ENCODE results near the gene CSTF1. TPM values are rescaled to one million over a fixed set of nuclear protein-coding genes. Genes with fewer than 3 reads are reported as not detected.

CSTF1 gene
- total and polyA plus RNA-seq, 2 of the 8 experiments (the other 6 are each of a cell fraction or from before 2014, with no cell fraction given) = 59.4 to 83.5 TPM

- no peak overlapping the region for H2BK120ac ChIP-seq (replicated peaks; ENCODE audit: low read depth, low read length)
- H2BK20ac ChIP-seq (ENCODE audit: low read length) = no peak overlapping the region
- H3K9ac ChIP-seq (replicated peaks in 1 of 4; ENCODE audit: extremely low read depth in 1 of 4, low read depth in 3 of 4, low read length in 3 of 4) = no peak overlapping the region
- DNase-seq (ENCODE audit: low read depth in 1 of 2, low spot score in 2 of 2) (no peak), FAIRE-seq (no peak)
- no peaks in the 10 kb centered on the region; a peak in 1 of 7 replicates for H3K4me1 ChIP-seq (replicated peaks in 1 of 4; ENCODE audit: control insufficient read depth in 3 of 4, insufficient read depth in 4 of 4, low read length in 3 of 4)
- no peak overlapping the region for H2BK12ac ChIP-seq (ENCODE audit: low read depth, low read length)
- no peaks in the 10 kb centered on the region for H3K9me3 ChIP-seq (ENCODE audit: insufficient read depth in 2 of 2, low read depth in 1 of 2, low read length in 1 of 2)
- POLR2A ChIA-PET (ENCODE audit: partially characterized antibody) = interaction anchor here (1.4 kb wide), 1 partner anchor 24 kb away, joined by 3 read pairs; no protein-coding TSS in a partner anchor
- H2BK15ac ChIP-seq (ENCODE audit: low read length) = no peak overlapping the region
- H2AK5ac ChIP-seq (ENCODE audit: low read depth, low read length) = no peak overlapping the region
- peaks cover 22 to 66% (median 63%) of the 10 kb centered on the region in 4 experiments for H3K36me3 ChIP-seq (ENCODE audit: control insufficient read depth in 2 of 4, insufficient read depth in 4 of 4, low read length in 3 of 4)
- H4K5ac ChIP-seq (ENCODE audit: insufficient read length, low read depth, low read length) = no peak overlapping the region
- 93% methylated on average over 1 of the region's 1 CpG; no CpG with 5 or more reads in 1 of the 2 experiments for WGBS, 2 experiments (ENCODE audit: extremely low coverage in 1 of 2, insufficient coverage in 1 of 2, insufficient read length in 1 of 2, insufficient replicate concordance in 2 of 2, low coverage in 1 of 2, low lambda C conversion rate in 2 of 2, missing lambda C conversion rate in 1 of 2)
- peaks cover 5% of the 10 kb centered on the region; the same call in 1 of the 2 replicates for H3K79me1 ChIP-seq (ENCODE audit: low read depth, low read length)
- peaks cover 0 to 71% of the 10 kb centered on the region in 2 experiments; a peak in 2 of 4 replicates for H3K79me2 ChIP-seq (ENCODE audit: control insufficient read depth in 1 of 2, insufficient read depth in 2 of 2, low read length in 2 of 2)
- no peak overlapping the region for H3K4ac ChIP-seq (replicated peaks; ENCODE audit: insufficient read length, low read depth, low read length)
- no peak overlapping the region for H3K4me3 ChIP-seq (ENCODE audit: extremely low read depth in 1 of 4, insufficient read depth in 2 of 4, low read depth in 3 of 4, low read length in 4 of 4)
- no peak overlapping the region for H3K27ac ChIP-seq (ENCODE audit: low read depth, low read length)
- no peak overlapping the region for H3K18ac ChIP-seq (ENCODE audit: extremely low read depth, low read length)
- CTCF ChIA-PET (ENCODE audit: partially characterized antibody) = no interaction called here
- no peaks in the 10 kb centered on the region for H3K27me3 ChIP-seq (replicated peaks in 1 of 4; ENCODE audit: control insufficient read depth in 3 of 4, extremely low read depth in 1 of 4, insufficient read depth in 3 of 4, low read length in 3 of 4)
- no peak overlapping the region for H4K91ac ChIP-seq (replicated peaks; ENCODE audit: insufficient read length, low read length)
- TF ChIP-seq CREB1 (IDR thresholded peaks at IDR 0.05) (no peak), SIX5 (IDR thresholded peaks at IDR 0.05; ENCODE audit: low read depth, low read length) (no peak), SP1 (IDR thresholded peaks at IDR 0.05; ENCODE audit: low read depth, low read length) (no peak), HDAC6 (IDR thresholded peaks at IDR 0.05; ENCODE audit: low read depth, low read length) (no peak), SIRT6 (IDR thresholded peaks at IDR 0.05; ENCODE audit: low read length) (no peak), CHD1 (IDR thresholded peaks at IDR 0.05; ENCODE audit: low read depth, low read length) (no peak), SUZ12 (IDR thresholded peaks at IDR 0.05; ENCODE audit: low read length) (no peak), TEAD4 (IDR thresholded peaks at IDR 0.05; ENCODE audit: low read depth, low read length) (no peak), RBBP5 (IDR thresholded peaks at IDR 0.05; ENCODE audit: borderline replicate concordance, low read depth, low read length) (no peak), CBX5 (IDR thresholded peaks at IDR 0.05; ENCODE audit: low read depth, low read length) (no peak), JUND (IDR thresholded peaks at IDR 0.05; ENCODE audit: low read length) (no peak), TAF7 (optimal IDR thresholded peaks at IDR 0.05; ENCODE audit: borderline replicate concordance, low read depth, low read length) (no peak)
- H2AFZ ChIP-seq (ENCODE audit: low read length) = no peak overlapping the region
- H3K14ac ChIP-seq (ENCODE audit: insufficient read length) = no peak overlapping the region
- H3K56ac ChIP-seq (replicated peaks; ENCODE audit: insufficient read length, low read depth, low read length) = no peak overlapping the region
- H3K23me2 ChIP-seq (ENCODE audit: low read depth, low read length) = no peaks in the 10 kb centered on the region
- H3K4me2 ChIP-seq (ENCODE audit: insufficient read depth in 1 of 2, low read depth in 2 of 2, low read length in 2 of 2) = no peak overlapping the region
- no peak overlapping the region for H4K8ac ChIP-seq (ENCODE audit: extremely low read depth, insufficient read depth, low read length)
- no peak overlapping the region for H2BK5ac ChIP-seq (ENCODE audit: low read depth, low read length)
- H3K23ac ChIP-seq (ENCODE audit: insufficient read length) = no peak overlapping the region
- H4K20me1 ChIP-seq (replicated peaks in 1 of 2; ENCODE audit: control insufficient read depth in 1 of 2, insufficient read depth in 2 of 2, low read length in 2 of 2) = peaks cover 4 to 11% of the 10 kb centered on the region in 2 experiments
Observed at GRCh38 chr20:56380375-56380774, 12.1 kb upstream of the CSTF1 start.
